ENCODE measurements around the gene COL25A1. TPM values are rescaled to one million over a fixed set of nuclear protein-coding genes. Genes with fewer than 3 reads are reported as not detected.
"Not testable (repeated sequence)": the region's sequence is repeated elsewhere in the genome, so short reads cannot be mapped to it uniquely, and the experiment has no call there.

Gene COL25A1
- total RNA-seq, 4 donors from 2014 or later: 0.14 to 1.6 (median 0.32) TPM; not detected in 1

DNA sequence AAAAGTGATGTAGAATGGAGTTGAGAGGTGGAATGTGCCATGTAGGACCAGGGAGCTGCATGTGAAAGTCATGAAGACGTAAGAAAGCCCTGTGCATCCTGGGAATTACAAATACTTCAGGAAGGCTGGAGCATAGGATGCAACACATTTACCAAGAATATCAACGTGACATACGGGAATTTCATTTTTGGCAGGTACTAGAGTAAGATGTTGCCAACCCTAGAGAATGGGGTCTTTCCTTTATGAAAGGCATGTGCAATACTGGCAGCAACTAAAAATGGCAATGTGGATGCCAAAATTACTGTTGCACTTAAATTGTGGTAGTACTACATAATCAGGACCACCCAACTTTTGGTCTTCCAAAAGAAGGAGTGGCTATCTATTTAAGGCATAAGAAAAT, 188.0 kb downstream of the COL25A1 start:
- Histone ChIP-seq H3K27ac (no peak overlapping the region), H3K4me1 (no peaks in the 10 kb centered on the region), H3K27me3 (no peaks in the 10 kb centered on the region), H3K9me3 (no peaks in the 10 kb centered on the region), H3K4me3 (no peak overlapping the region), H3K36me3 (no peaks in the 10 kb centered on the region)
- in situ Hi-C loops (cut with MboI; ENCODE audit: low pct_ligation_motif_present in 1 of 4, low pct_unique_long_range_greater_than_20kb in 1 of 4, low sequenced_read_pairs in 3 of 4): no loop called here
- TF ChIP-seq POLR2A (IDR thresholded peaks at IDR 0.05): no peak
- TF ChIP-seq CTCF (IDR thresholded peaks at IDR 0.05): no peak
- no peak for TF ChIP-seq POLR2AphosphoS5 (IDR thresholded peaks at IDR 0.05)
- TF ChIP-seq EP300 (IDR thresholded peaks at IDR 0.05; ENCODE audit: low read depth): no peak
- no peak for DNase-seq
- 79 to 80% methylated on average over 3 of the region's 3 CpGs for WGBS, 2 donors (ENCODE audit: low coverage in 1 of 2)
- intact Hi-C loops (cut with DNase I; ENCODE audit: low total_unique reads): no loop called here

DNA sequence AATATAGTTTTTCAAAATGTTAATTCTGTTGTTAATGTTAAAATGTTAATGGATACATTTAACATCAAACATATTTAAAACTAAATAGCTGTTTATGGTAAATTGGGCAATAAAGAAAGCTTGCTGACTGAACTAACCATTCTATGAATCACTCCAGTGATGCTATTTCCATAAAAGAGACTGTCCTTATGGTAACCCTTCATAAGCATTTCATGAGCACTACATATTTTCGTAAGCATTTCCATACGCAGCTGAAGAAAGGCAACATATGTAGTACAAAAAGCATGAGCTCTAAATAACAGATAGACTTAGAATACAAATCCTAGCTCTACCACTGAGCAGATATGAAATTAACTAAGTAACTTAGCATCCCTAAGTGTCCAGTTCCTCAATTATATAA, 188.9 kb downstream of the COL25A1 start:
- Histone ChIP-seq H3K27me3 (no peaks in the 10 kb centered on the region), H3K4me3 (no peak overlapping the region), H3K4me1 (no peaks in the 10 kb centered on the region), H3K9me3 (no peaks in the 10 kb centered on the region), H3K27ac (no peak overlapping the region), H3K36me3 (no peaks in the 10 kb centered on the region)
- intact Hi-C loops (cut with DNase I; ENCODE audit: low total_unique reads): no loop called here
- WGBS, 2 donors (ENCODE audit: low coverage in 1 of 2): 79 to 83% methylated on average over 2 of the region's 2 CpGs
- DNase-seq: no peak
- TF ChIP-seq CTCF (IDR thresholded peaks at IDR 0.05) (no peak), POLR2AphosphoS5 (IDR thresholded peaks at IDR 0.05) (no peak), POLR2A (IDR thresholded peaks at IDR 0.05) (no peak), EP300 (IDR thresholded peaks at IDR 0.05; ENCODE audit: low read depth) (no peak)
- in situ Hi-C loops (cut with MboI; ENCODE audit: low pct_ligation_motif_present in 1 of 4, low pct_unique_long_range_greater_than_20kb in 1 of 4, low sequenced_read_pairs in 3 of 4): no loop called here

GRCh38 chr4:109111031-109111430, 191.4 kb downstream of the COL25A1 start:
- Histone ChIP-seq H3K27ac (no peak overlapping the region), H3K4me1 (no peaks in the 10 kb centered on the region), H3K27me3 (no peaks in the 10 kb centered on the region), H3K4me3 (no peak overlapping the region), H3K36me3 (no peaks in the 10 kb centered on the region), H3K9me3 (no peaks in the 10 kb centered on the region)
- 76 to 80% methylated on average over 3 of the region's 3 CpGs for WGBS, 2 donors (ENCODE audit: low coverage in 1 of 2)
- intact Hi-C loops (cut with DNase I; ENCODE audit: low total_unique reads): no loop called here
- in situ Hi-C loops (cut with MboI; ENCODE audit: low pct_ligation_motif_present in 1 of 4, low pct_unique_long_range_greater_than_20kb in 1 of 4, low sequenced_read_pairs in 3 of 4): no loop called here
- DNase-seq: no peak
- TF ChIP-seq POLR2AphosphoS5 (IDR thresholded peaks at IDR 0.05): no peak
- TF ChIP-seq EP300 (IDR thresholded peaks at IDR 0.05; ENCODE audit: low read depth): no peak
- no peak for TF ChIP-seq POLR2A (IDR thresholded peaks at IDR 0.05)
- no peak for TF ChIP-seq CTCF (IDR thresholded peaks at IDR 0.05)

DNA sequence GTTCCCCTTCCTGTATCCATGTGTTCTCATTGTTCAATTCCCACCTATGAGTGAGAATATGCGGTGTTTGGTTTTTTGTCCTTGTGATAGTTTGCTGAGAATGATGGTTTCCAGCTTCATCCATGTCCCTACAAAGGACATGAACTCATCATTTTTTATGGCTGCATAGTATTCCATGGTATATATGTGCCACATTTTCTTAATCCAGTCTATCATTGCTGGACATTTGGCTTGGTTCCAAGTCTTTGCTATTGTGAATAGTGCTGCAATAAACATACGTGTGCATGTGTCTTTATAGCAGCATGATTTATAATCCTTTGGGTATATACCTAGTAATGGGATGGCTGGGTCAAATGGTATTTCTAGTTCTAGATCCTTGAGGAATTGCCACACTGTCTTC, 194.2 kb downstream of the COL25A1 start:
- 45% methylated on average over 2 of the region's 2 CpGs; no CpG with 5 or more reads in 1 of the 2 donors for WGBS, 2 donors (ENCODE audit: low coverage in 1 of 2)
- H3K9me3 ChIP-seq; H3K4me3 ChIP-seq; H3K27ac ChIP-seq; DNase-seq; H3K27me3 ChIP-seq; in situ Hi-C loops (cut with MboI; ENCODE audit: low pct_ligation_motif_present in 1 of 4, low pct_unique_long_range_greater_than_20kb in 1 of 4, low sequenced_read_pairs in 3 of 4); intact Hi-C loops (cut with DNase I; ENCODE audit: low total_unique reads); H3K36me3 ChIP-seq; H3K4me1 ChIP-seq: not testable (repeated sequence)

- no peaks in the 10 kb centered on the region for H3K4me1 ChIP-seq
- DNase-seq: no peak
- intact Hi-C loops (cut with DNase I; ENCODE audit: low total_unique reads) (no loop called here), in situ Hi-C loops (cut with MboI; ENCODE audit: low pct_ligation_motif_present in 1 of 4, low pct_unique_long_range_greater_than_20kb in 1 of 4, low sequenced_read_pairs in 3 of 4) (no loop called here)
- WGBS, 2 donors (ENCODE audit: low coverage in 1 of 2): 90 to 100% methylated on average over 1 of the region's 1 CpG
- no peak overlapping the region for H3K27ac ChIP-seq
- no peak overlapping the region for H3K4me3 ChIP-seq
- H3K36me3 ChIP-seq: no peaks in the 10 kb centered on the region
- H3K27me3 ChIP-seq: no peaks in the 10 kb centered on the region
- TF ChIP-seq CTCF (IDR thresholded peaks at IDR 0.05) (no peak), POLR2AphosphoS5 (IDR thresholded peaks at IDR 0.05) (no peak), POLR2A (IDR thresholded peaks at IDR 0.05) (no peak), EP300 (IDR thresholded peaks at IDR 0.05; ENCODE audit: low read depth) (no peak)
- H3K9me3 ChIP-seq: no peaks in the 10 kb centered on the region
These were observed 208.4 kb downstream of the COL25A1 start for GRCh38 chr4:109094056-109094455.
